Activated CD8-positive, alpha-beta T cell treated with anti-CD3 and anti-CD28 coated beads for 36 hours (primary cell): ENCODE data around the gene CHN1. TPM values are rescaled to one million over a fixed set of nuclear protein-coding genes. Genes with fewer than 3 reads are reported as not detected.

Experiments used
- ATAC-seq: fragments of 200-7000 bp; cut with Tn5 transposase; one replicate; pipeline ENCODE4 v1.10.0; 2021; ENCODE audit warnings: mild to moderate bottlenecking, moderate library complexity
- CTCF ChIA-PET: fragments of 350-600 bp; sonication (Branson Sonifier 250); formaldehyde crosslinking; loops from one replicate; lab custom pipeline; 2021; ENCODE audit warnings: antibody characterized with exemption; lab: Charles Lee
- POLR2A ChIA-PET: fragments of 350-600 bp; sonication (Branson Sonifier 250); formaldehyde crosslinking; loops from one replicate; lab custom pipeline; 2021; ENCODE audit warnings: antibody characterized with exemption; lab: Charles Lee
- DNase-seq: peaks from one replicate; pipeline ENCODE4 v3.0.0-alpha.2; 2020
- H3K27ac Mint-ChIP-seq: one replicate; pipeline ENCODE4 v1.8.0; 2021; ENCODE audit warnings: mild to moderate bottlenecking, mixed read lengths
- H3K27me3 Mint-ChIP-seq: one replicate; pipeline ENCODE4 v1.8.0; 2021; ENCODE audit warnings: mixed read lengths
- H3K36me3 Mint-ChIP-seq: one replicate; pipeline ENCODE4 v1.8.0; 2021; ENCODE audit warnings: low read depth, mixed read lengths
- H3K4me1 Mint-ChIP-seq: one replicate; pipeline ENCODE4 v1.8.0; 2021; ENCODE audit warnings: low read depth, mixed read lengths
- H3K4me3 Mint-ChIP-seq: one replicate; pipeline ENCODE4 v1.8.0; 2021; ENCODE audit warnings: mild to moderate bottlenecking, moderate library complexity, mixed read lengths
- H3K9me3 Mint-ChIP-seq: one replicate; pipeline ENCODE4 v1.8.0; 2021; ENCODE audit warnings: mixed read lengths
- CTCF ChIP-seq: fragments of 200-600 bp; IDR thresholded peaks from one replicate; pipeline ENCODE4 v1.8.0; 2022; ENCODE audit warnings: antibody characterized with exemption, mild to moderate bottlenecking
- intact Hi-C: fragments of 100-400 bp; cut with micrococcal nuclease; formaldehyde crosslinking; loops from one replicate; pipeline ENCODE4 v1.10.0; 2022
- total RNA-seq, 2 experiments: library from RNA; stranded (reverse); gene quantifications; one replicate each; pipeline ENCODE4 v1.2.3, GENCODE V29; 2021

CHN1 gene
- total RNA-seq, 2 experiments from 2014 or later = 2.9 to 3.0 TPM

GRCh38 chr2:174971868-174972781, 33.1 kb downstream of the CHN1 start:
- intact Hi-C loops = no loop called here
- ChIA-PET CTCF (interaction anchor here (1.0 to 2.7 kb wide), 5 partner anchors 9 to 274 kb away, joined by 3 to 12 read pairs (median 5); no protein-coding TSS in a partner anchor), POLR2A (interaction anchor here (0.6 to 0.7 kb wide), 2 partner anchors 56 to 240 kb away, joined by 3 read pairs; no protein-coding TSS in a partner anchor)
- no peak overlapping the region for H3K27ac Mint-ChIP-seq
- no peak for DNase-seq
- H3K4me3 Mint-ChIP-seq = no peak overlapping the region
- H3K4me1 Mint-ChIP-seq = peaks cover 5% of the 10 kb centered on the region
- no peaks in the 10 kb centered on the region for H3K9me3 Mint-ChIP-seq
- TF ChIP-seq CTCF = no peak
- H3K36me3 Mint-ChIP-seq = no peaks in the 10 kb centered on the region
- ATAC-seq = no peak
- peaks cover 9% of the 10 kb centered on the region for H3K27me3 Mint-ChIP-seq

GRCh38 chr2:174970092-174970491, 35.1 kb downstream of the CHN1 start:
- no peak overlapping the region for H3K4me3 Mint-ChIP-seq
- DNase-seq = no peak
- peaks cover 8% of the 10 kb centered on the region for H3K27me3 Mint-ChIP-seq
- H3K36me3 Mint-ChIP-seq = no peaks in the 10 kb centered on the region
- ChIA-PET CTCF (interaction anchor here (0.7 to 1.7 kb wide), 4 partner anchors 88 to 272 kb away, joined by 3 to 9 read pairs (median 4); no protein-coding TSS in a partner anchor), POLR2A (no interaction called here)
- no peaks in the 10 kb centered on the region for H3K9me3 Mint-ChIP-seq
- H3K27ac Mint-ChIP-seq = no peak overlapping the region
- H3K4me1 Mint-ChIP-seq = peaks cover 9% of the 10 kb centered on the region
- ATAC-seq = no peak
- intact Hi-C loops = no loop called here
- TF ChIP-seq CTCF = no peak

GRCh38 chr2:174969091-174969734, 36.0 kb downstream of the CHN1 start:
- H3K4me1 Mint-ChIP-seq = peaks cover 9% of the 10 kb centered on the region
- ChIA-PET CTCF (interaction anchor here (1.7 kb wide), 1 partner anchor 220 kb away, joined by 9 read pairs; no protein-coding TSS in a partner anchor), POLR2A (no interaction called here)
- TF ChIP-seq CTCF = no peak
- DNase-seq (no peak), ATAC-seq (peak; percentile 34)
- intact Hi-C loops = no loop called here
- H3K4me3 Mint-ChIP-seq = no peak overlapping the region
- peaks cover 8% of the 10 kb centered on the region for H3K27me3 Mint-ChIP-seq
- H3K9me3 Mint-ChIP-seq = no peaks in the 10 kb centered on the region
- H3K27ac Mint-ChIP-seq = no peak overlapping the region
- no peaks in the 10 kb centered on the region for H3K36me3 Mint-ChIP-seq

GRCh38 chr2:174967691-174968260, 37.4 kb downstream of the CHN1 start:
- Mint-ChIP-seq H3K36me3 (no peaks in the 10 kb centered on the region), H3K27ac (no peak overlapping the region), H3K4me1 (peaks cover 9% of the 10 kb centered on the region), H3K27me3 (peaks cover 4% of the 10 kb centered on the region), H3K4me3 (no peak overlapping the region), H3K9me3 (no peaks in the 10 kb centered on the region)
- ATAC-seq = no peak
- ChIA-PET CTCF (no interaction called here), POLR2A (no interaction called here)
- intact Hi-C loops = no loop called here
- TF ChIP-seq CTCF = no peak
- no peak for DNase-seq
